IMR-90 (cell line): ENCODE results near the gene PSMG4. TPM values are rescaled to one million over a fixed set of nuclear protein-coding genes. Genes with fewer than 3 reads are reported as not detected.

ENCODE experiments used
- ATAC-seq: fragments of 200-7000 bp; cut with Tn5 transposase; 2 replicates; pipeline ENCODE4 v1.9.1; 2020; ENCODE audit warnings: low read depth, mild to moderate bottlenecking, moderate library complexity
- BruUV-seq: library from RNA; stranded (reverse); fragments of 400-500 nt; replicated peaks from 2 replicates; lab custom pipeline; 2021; lab: Mats Ljungman, UMichigan
- CTCF ChIA-PET: fragments of 300-600 bp; formaldehyde crosslinking; extraction: SDS; loops from one replicate; lab custom pipeline; 2021; ENCODE audit warnings: antibody characterized with exemption; lab: Yijun Ruan, JAX
- POLR2A ChIA-PET: fragments of 300-600 bp; sonication (Branson Sonifier 250); formaldehyde crosslinking; loops from one replicate; lab custom pipeline; 2022; ENCODE audit warnings: antibody characterized with exemption; ENCODE audit not compliant: unreplicated experiment; lab: Charles Lee
- DNase-seq: peaks from one replicate; pipeline ENCODE4 v3.0.0; 2013
- H2AFZ ChIP-seq: replicated peaks from 2 replicates; pipeline ENCODE3; 2013; ENCODE audit warnings: low read length, mild to moderate bottlenecking; ENCODE audit not compliant: poor library complexity
- H2AK5ac ChIP-seq: 2 replicates; pipeline ENCODE4 v1.6.1; 2013; ENCODE audit warnings: low read depth, low read length, inconsistent platforms
- H2AK9ac ChIP-seq: replicated peaks from 2 replicates; pipeline ENCODE3; 2013; ENCODE audit warnings: mild to moderate bottlenecking, low read depth, low read length, moderate library complexity; ENCODE audit not compliant: poor library complexity
- H2BK120ac ChIP-seq: 2 replicates; pipeline ENCODE4 v1.6.1; 2013; ENCODE audit warnings: low read depth, low read length, inconsistent platforms
- H2BK15ac ChIP-seq: 3 replicates; pipeline ENCODE4 v1.6.1; 2013; ENCODE audit warnings: low read depth, low read length, inconsistent platforms
- H2BK20ac ChIP-seq: 2 replicates; pipeline ENCODE4 v1.6.1; 2013; ENCODE audit warnings: low read depth, mild to moderate bottlenecking, inconsistent platforms, low read length, moderate library complexity
- H2BK5ac ChIP-seq: 2 replicates; pipeline ENCODE4 v1.6.1; 2013; ENCODE audit warnings: mild to moderate bottlenecking, low read depth, low read length, inconsistent platforms; ENCODE audit not compliant: poor library complexity, severe bottlenecking
- H3K14ac ChIP-seq: replicated peaks from 2 replicates; pipeline ENCODE4 v1.6.1; 2013; ENCODE audit warnings: low read depth, low read length, inconsistent platforms
- H3K18ac ChIP-seq: 2 replicates; pipeline ENCODE4 v1.6.1; 2013; ENCODE audit warnings: low read depth, low read length, control low read depth
- H3K23ac ChIP-seq: 2 replicates; pipeline ENCODE4 v1.6.1; 2013; ENCODE audit warnings: low read depth, low read length, inconsistent platforms
- H3K27ac ChIP-seq: 2 replicates; pipeline ENCODE4 v1.5.1; 2013; ENCODE audit warnings: mild to moderate bottlenecking, control low read depth, low read length; ENCODE audit not compliant: insufficient read depth
- H3K27me3 ChIP-seq: 2 replicates; pipeline ENCODE4 v1.6.1; 2013; ENCODE audit warnings: low read length; ENCODE audit not compliant: control insufficient read depth, insufficient read depth
- H3K36me3 ChIP-seq: 2 replicates; pipeline ENCODE4 v1.6.1; 2013; ENCODE audit warnings: low read length, mixed read lengths; ENCODE audit not compliant: control insufficient read depth, insufficient read depth
- H3K4ac ChIP-seq: 2 replicates; pipeline ENCODE4 v1.6.1; 2013; ENCODE audit warnings: low read depth, low read length, inconsistent platforms
- H3K4me1 ChIP-seq: 2 replicates; pipeline ENCODE4 v1.6.1; 2013; ENCODE audit warnings: low read length, mixed read lengths; ENCODE audit not compliant: control insufficient read depth, insufficient read depth
- H3K4me2 ChIP-seq: 2 replicates; pipeline ENCODE4 v1.6.1; 2013; ENCODE audit warnings: low read depth, mild to moderate bottlenecking, control low read depth, low read length, moderate library complexity
- H3K4me3 ChIP-seq: 2 replicates; pipeline ENCODE4 v1.5.1; 2013; ENCODE audit warnings: low read depth, mild to moderate bottlenecking, control low read depth, low read length, moderate library complexity; ENCODE audit not compliant: insufficient read depth
- H3K56ac ChIP-seq: 2 replicates; pipeline ENCODE4 v1.6.1; 2013; ENCODE audit warnings: low read length, inconsistent platforms; ENCODE audit not compliant: insufficient read depth; ENCODE audit errors: extremely low read depth
- H3K79me1 ChIP-seq, 2 experiments: 2 replicates each; pipeline ENCODE4 v1.6.1; 2013; ENCODE audit warnings: low read length in 2 of 2, inconsistent platforms in 1 of 2, low read depth in 1 of 2
- H3K9ac ChIP-seq: 2 replicates; pipeline ENCODE4 v1.6.1; 2013; ENCODE audit warnings: low read depth, low read length, control low read depth
- H3K9me1 ChIP-seq: 2 replicates; pipeline ENCODE4 v1.6.1; 2013; ENCODE audit warnings: low read length, inconsistent platforms; ENCODE audit not compliant: insufficient read depth
- H3K9me3 ChIP-seq: 2 replicates; pipeline ENCODE4 v1.6.1; 2013; ENCODE audit warnings: low read length; ENCODE audit not compliant: control insufficient read depth, insufficient read depth
- H4K20me1 ChIP-seq: 2 replicates; pipeline ENCODE4 v1.6.1; 2013; ENCODE audit warnings: low read length, inconsistent platforms; ENCODE audit not compliant: insufficient read depth
- H4K5ac ChIP-seq: 2 replicates; pipeline ENCODE4 v1.6.1; 2013; ENCODE audit warnings: mild to moderate bottlenecking, low read depth, low read length, control low read depth
- H4K8ac ChIP-seq, 2 experiments: 2 replicates each; pipeline ENCODE4 v1.6.1; 2013; ENCODE audit warnings: low read depth in 2 of 2, low read length in 2 of 2, control low read depth in 1 of 2, inconsistent platforms in 1 of 2
- H4K91ac ChIP-seq: 2 replicates; pipeline ENCODE4 v1.6.1; 2013; ENCODE audit warnings: low read depth, low read length, inconsistent platforms; ENCODE audit not compliant: insufficient read depth
- BHLHE40 ChIP-seq: fragments of 150-350 bp; IDR thresholded peaks from 2 replicates; pipeline ENCODE4 v1.6.1; 2016; ENCODE audit warnings: mild to moderate bottlenecking, low read depth, low read length
- CEBPB ChIP-seq: IDR thresholded peaks from 2 replicates; pipeline ENCODE4 v1.6.1; 2012; ENCODE audit warnings: low read depth, low read length, improper control_type of control experiment
- MAZ ChIP-seq: IDR thresholded peaks from 2 replicates; pipeline ENCODE4 v1.6.1; 2012; ENCODE audit warnings: low read depth, mild to moderate bottlenecking, low read length, improper control_type of control experiment, moderate library complexity, borderline replicate concordance
- MXI1 ChIP-seq: IDR thresholded peaks from 2 replicates; pipeline ENCODE4 v1.6.1; 2012; ENCODE audit warnings: low read depth, mild to moderate bottlenecking, low read length, moderate library complexity, borderline replicate concordance
- NFE2L2 ChIP-seq: fragments of 150-350 bp; IDR thresholded peaks from 2 replicates; pipeline ENCODE4 v1.6.1; 2016; ENCODE audit warnings: low read depth, mild to moderate bottlenecking, low read length
- POLR2A ChIP-seq: IDR thresholded peaks from 2 replicates; pipeline ENCODE4 v1.6.1; 2012; ENCODE audit warnings: mild to moderate bottlenecking, low read depth, low read length
- RCOR1 ChIP-seq: IDR thresholded peaks from 2 replicates; pipeline ENCODE4 v1.6.1; 2012; ENCODE audit warnings: mild to moderate bottlenecking, low read length, improper control_type of control experiment; ENCODE audit not compliant: insufficient replicate concordance
- RFX5 ChIP-seq: IDR thresholded peaks from 2 replicates; pipeline ENCODE4 v1.8.0; 2012; ENCODE audit warnings: low read depth, mild to moderate bottlenecking, low read length, moderate library complexity
- SMC3 ChIP-seq: fragments of 150-350 bp; IDR thresholded peaks from 2 replicates; pipeline ENCODE4 v1.6.1; 2016; ENCODE audit warnings: low read depth, mild to moderate bottlenecking, antibody characterized with exemption, low read length, moderate library complexity
- USF2 ChIP-seq: fragments of 150-350 bp; IDR thresholded peaks from 2 replicates; pipeline ENCODE4 v1.6.1; 2017; ENCODE audit warnings: mild to moderate bottlenecking, antibody characterized with exemption, low read length, low read depth
- WGBS, 2 experiments: methylation state at CpG; one replicate each; pipeline versions ENCODE4 v1.1.5 to v1.1.7; 2013; ENCODE audit warnings: missing lambda C conversion rate in 2 of 2; ENCODE audit not compliant: insufficient read length in 1 of 2; ENCODE audit errors: extremely low coverage in 2 of 2; 5-methylcytosine and 5-hydroxymethylcytosine counted together
- dilution Hi-C: fragments of 300-500 bp; cut with HindIII; formaldehyde crosslinking; loops from one replicate; pipeline ENCODE4 v1.14.3; 2018; ENCODE audit warnings: low sequenced_read_pairs; ENCODE audit not compliant: unreplicated experiment
- in situ Hi-C: fragments of 300-500 bp; cut with MboI; formaldehyde crosslinking; loops from 3 replicates; pipeline ENCODE4 v1.14.3; 2019; ENCODE audit warnings: low sequenced_read_pairs, inconsistent platforms, mixed read lengths
- intact Hi-C: fragments of 100-400 bp; cut with micrococcal nuclease; formaldehyde crosslinking; loops from 2 replicates; pipeline ENCODE4 v1.10.0; 2022
- polyA plus RNA-seq, 3 experiments: library from polyadenylated mRNA; depleted of rRNA; stranded (reverse); fragments of >200 nt; gene quantifications; 2 replicates each; pipeline ENCODE4 v1.2.3, GENCODE V29; 2012; ENCODE audit warnings: low replicate concordance in 1 of 3
- total RNA-seq: library from RNA; depleted of rRNA; stranded (reverse); fragments of >200 nt; gene quantifications from 2 replicates; pipeline ENCODE4 v1.2.3, GENCODE V29; 2012
- TF ChIP-seq, protein P1 (sequence below): fragments of 150-350 bp; IDR thresholded peaks from 2 replicates; pipeline ENCODE4 v1.6.1; 2016; ENCODE audit warnings: low read depth, mild to moderate bottlenecking, low read length, moderate library complexity, borderline replicate concordance

PSMG4 gene
- total and polyA plus RNA-seq, 2 of the 4 experiments (the other 2 are of a cell fraction) = 5.6 to 13.4 TPM

DNA sequence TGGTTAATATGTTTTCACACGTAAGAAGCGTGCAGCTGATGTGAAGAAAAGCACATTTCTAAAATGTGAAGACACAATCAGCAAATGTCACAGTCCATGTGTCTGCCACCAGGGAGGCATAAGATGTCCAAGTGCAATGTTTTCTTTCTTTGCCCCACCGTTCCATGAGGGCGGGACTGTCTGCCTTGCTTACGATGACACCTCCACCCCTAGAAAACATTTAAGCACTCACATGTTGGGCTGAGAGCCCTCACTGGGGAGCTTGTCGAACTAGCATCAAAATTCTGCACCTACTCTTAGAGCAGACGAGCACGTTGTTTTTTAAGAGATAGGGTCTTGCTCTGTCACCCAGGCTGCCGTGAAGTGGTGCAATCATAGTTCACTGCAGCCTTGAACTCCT, 57.6 kb downstream of the PSMG4 start:
- no peak overlapping the region for H2BK120ac ChIP-seq
- WGBS, 2 experiments = 94% methylated on average over 3 of the region's 9 CpGs; no CpG with 5 or more reads in 1 of the 2 experiments
- no peak overlapping the region for H3K14ac ChIP-seq
- ATAC-seq = no peak
- ChIA-PET CTCF (no interaction called here), POLR2A (interaction anchor here (0.6 kb wide), 1 partner anchor 63 kb away, joined by 3 read pairs; no protein-coding TSS in a partner anchor)
- no peak overlapping the region for H3K4me3 ChIP-seq
- no peak overlapping the region for H2BK15ac ChIP-seq
- dilution Hi-C loops (no loop called here), in situ Hi-C loops (no loop called here), intact Hi-C loops (no loop called here)
- H3K23ac ChIP-seq = no peak overlapping the region
- no peak overlapping the region for H3K9ac ChIP-seq
- H2AK5ac ChIP-seq = no peak overlapping the region
- H4K20me1 ChIP-seq = no peaks in the 10 kb centered on the region
- no TSS peak for BruUV-seq
- H3K4me2 ChIP-seq = no peak overlapping the region
- H3K18ac ChIP-seq = no peak overlapping the region
- no peaks in the 10 kb centered on the region for H3K4me1 ChIP-seq
- no peak overlapping the region for H4K91ac ChIP-seq
- no peak overlapping the region for H2BK20ac ChIP-seq
- peaks cover 56% of the 10 kb centered on the region for H3K27me3 ChIP-seq
- H2AK9ac ChIP-seq = no peak overlapping the region
- no peak overlapping the region for H3K4ac ChIP-seq
- H3K56ac ChIP-seq = no peak overlapping the region
- H2BK5ac ChIP-seq = no peak overlapping the region
- no peaks in the 10 kb centered on the region for H3K36me3 ChIP-seq
- DNase-seq = no peak
- H3K9me3 ChIP-seq = no peaks in the 10 kb centered on the region; the same call in 1 of the 2 replicates
- H2AFZ ChIP-seq = no peak overlapping the region
- TF ChIP-seq RFX5 = no peak
- no peak for TF ChIP-seq SMC3
- no peak for TF ChIP-seq NFE2L2
- TF ChIP-seq, protein P1, sequence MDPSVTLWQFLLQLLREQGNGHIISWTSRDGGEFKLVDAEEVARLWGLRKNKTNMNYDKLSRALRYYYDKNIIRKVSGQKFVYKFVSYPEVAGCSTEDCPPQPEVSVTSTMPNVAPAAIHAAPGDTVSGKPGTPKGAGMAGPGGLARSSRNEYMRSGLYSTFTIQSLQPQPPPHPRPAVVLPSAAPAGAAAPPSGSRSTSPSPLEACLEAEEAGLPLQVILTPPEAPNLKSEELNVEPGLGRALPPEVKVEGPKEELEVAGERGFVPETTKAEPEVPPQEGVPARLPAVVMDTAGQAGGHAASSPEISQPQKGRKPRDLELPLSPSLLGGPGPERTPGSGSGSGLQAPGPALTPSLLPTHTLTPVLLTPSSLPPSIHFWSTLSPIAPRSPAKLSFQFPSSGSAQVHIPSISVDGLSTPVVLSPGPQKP = no peak
- no peak for TF ChIP-seq USF2
- TF ChIP-seq POLR2A = no peak
- TF ChIP-seq CEBPB = no peak
- TF ChIP-seq MXI1 = no peak
- no peak for TF ChIP-seq RCOR1
- TF ChIP-seq MAZ = no peak
- TF ChIP-seq BHLHE40 = no peak
- H3K9me1 ChIP-seq = 0 out of 2 replicates have a peak, but pooled peaks cover 2% of the 10 kb centered on the region
- no peak overlapping the region for H4K8ac ChIP-seq
- no peak overlapping the region for H3K27ac ChIP-seq
- H3K79me1 ChIP-seq = no peaks in the 10 kb centered on the region
- H4K5ac ChIP-seq = no peak overlapping the region
